Measurements from ENCODE around the gene CCT3. TPM values are rescaled to one million over a fixed set of nuclear protein-coding genes. Genes with fewer than 3 reads are reported as not detected.

Gene CCT3
- total RNA-seq, 2 experiments from 2014 or later, result 344 to 356 TPM

- Mint-ChIP-seq H3K4me3 (no peak overlapping the region), H3K27me3 (no peaks in the 10 kb centered on the region), H3K27ac (no peak overlapping the region), H3K4me1 (ENCODE audit: low read depth) (no peaks in the 10 kb centered on the region), H3K9me3 (no peaks in the 10 kb centered on the region), H3K36me3 (peaks cover 64% of the 10 kb centered on the region)
- POLR2A ChIA-PET, result interaction anchor here (0.6 kb wide), 1 partner anchor 18 kb away, joined by 3 read pairs; no protein-coding TSS in a partner anchor
- CTCF ChIA-PET, result no interaction called here
- no peak for DNase-seq
- intact Hi-C loops (cut with micrococcal nuclease), result no loop called here
Observed at GRCh38 chr1:156268336-156268735, 69.8 kb downstream of the CCT3 start.

GRCh38 chr1:156266051-156266450, 72.0 kb downstream of the CCT3 start:
- CTCF ChIA-PET, result no interaction called here
- no peaks in the 10 kb centered on the region for H3K9me3 Mint-ChIP-seq
- POLR2A ChIA-PET, result no interaction called here
- H3K27me3 Mint-ChIP-seq, result no peaks in the 10 kb centered on the region
- no peak overlapping the region for H3K27ac Mint-ChIP-seq
- no peak for DNase-seq
- intact Hi-C loops (cut with micrococcal nuclease), result no loop called here
- H3K4me3 Mint-ChIP-seq, result no peak overlapping the region
- H3K4me1 Mint-ChIP-seq (ENCODE audit: low read depth), result peaks cover 4% of the 10 kb centered on the region
- H3K36me3 Mint-ChIP-seq, result peaks cover 63% of the 10 kb centered on the region

- intact Hi-C loops (cut with micrococcal nuclease), result no loop called here
- CTCF ChIA-PET, result interaction anchor here (0.9 kb wide), 2 partner anchors 38 to 56 kb away, joined by 3 to 4 read pairs; no protein-coding TSS in a partner anchor
- Mint-ChIP-seq H3K9me3 (no peaks in the 10 kb centered on the region), H3K4me1 (ENCODE audit: low read depth) (peaks cover 4% of the 10 kb centered on the region), H3K27ac (no peak overlapping the region), H3K36me3 (peaks cover 71% of the 10 kb centered on the region), H3K4me3 (no peak overlapping the region), H3K27me3 (no peaks in the 10 kb centered on the region)
- DNase-seq, result no peak
- POLR2A ChIA-PET, result no interaction called here
Observed at GRCh38 chr1:156263288-156263655, 74.8 kb downstream of the CCT3 start.

GRCh38 chr1:156262461-156263287, 75.4 kb downstream of the CCT3 start:
- POLR2A ChIA-PET, result no interaction called here
- DNase-seq, result no peak
- H3K9me3 Mint-ChIP-seq, result no peaks in the 10 kb centered on the region
- no peaks in the 10 kb centered on the region for H3K27me3 Mint-ChIP-seq
- peaks cover 4% of the 10 kb centered on the region for H3K4me1 Mint-ChIP-seq (ENCODE audit: low read depth)
- intact Hi-C loops (cut with micrococcal nuclease), result no loop called here
- H3K4me3 Mint-ChIP-seq, result no peak overlapping the region
- CTCF ChIA-PET, result interaction anchor here (0.9 kb wide), 1 partner anchor 57 kb away, joined by 4 read pairs; no protein-coding TSS in a partner anchor
- peaks cover 72% of the 10 kb centered on the region for H3K36me3 Mint-ChIP-seq
- peak overlapping the region; percentile 8 for H3K27ac Mint-ChIP-seq

GRCh38 chr1:156260896-156261295, 77.2 kb downstream of the CCT3 start:
- Mint-ChIP-seq H3K27ac (no peak overlapping the region), H3K4me3 (no peak overlapping the region), H3K9me3 (no peaks in the 10 kb centered on the region), H3K36me3 (peaks cover 65% of the 10 kb centered on the region), H3K27me3 (no peaks in the 10 kb centered on the region), H3K4me1 (ENCODE audit: low read depth) (peaks cover 4% of the 10 kb centered on the region)
- ChIA-PET CTCF (interaction anchor here (1.3 to 1.6 kb wide), 2 partner anchors 120 to 170 kb away, joined by 4 to 5 read pairs; no protein-coding TSS in a partner anchor), POLR2A (no interaction called here)
- no peak for DNase-seq
- intact Hi-C loops (cut with micrococcal nuclease), result no loop called here

GRCh38 chr1:156259805-156260204, 78.3 kb downstream of the CCT3 start:
- no peak overlapping the region for H3K4me3 Mint-ChIP-seq
- H3K4me1 Mint-ChIP-seq (ENCODE audit: low read depth), result peaks cover 4% of the 10 kb centered on the region
- intact Hi-C loops (cut with micrococcal nuclease), result no loop called here
- ChIA-PET CTCF (interaction anchor here (1.0 to 1.6 kb wide), 3 partner anchors 14 to 169 kb away, joined by 3 to 5 read pairs (median 4); no protein-coding TSS in a partner anchor), POLR2A (no interaction called here)
- H3K9me3 Mint-ChIP-seq, result no peaks in the 10 kb centered on the region
- peaks cover 58% of the 10 kb centered on the region for H3K36me3 Mint-ChIP-seq
- peak overlapping the region; percentile 13 for H3K27ac Mint-ChIP-seq
- DNase-seq, result no peak
- no peaks in the 10 kb centered on the region for H3K27me3 Mint-ChIP-seq

Other genes with a start within 250 kb of the CCT3 start
- gene LMNA, start 223.6 kb downstream of the CCT3 start, total RNA-seq, result 100 to 1,000 TPM; 210 to 211 TPM
- 10 to 100 TPM; 68.2 to 75.1 TPM for gene SEMA4A, start 184.7 kb downstream of the CCT3 start, total RNA-seq
- gene SLC25A44, start 144.2 kb downstream of the CCT3 start, total RNA-seq, result 10 to 100 TPM; 61.3 to 62.2 TPM
- gene PMF1, start 125.3 kb downstream of the CCT3 start, total RNA-seq, result 100 to 1,000 TPM in 1 of 2 experiments, 10 to 100 TPM in 1; 99.5 to 105 TPM
- gene BGLAP, start 96.1 kb downstream of the CCT3 start, total RNA-seq, result 1 to 10 TPM in 1 of 2 experiments, under 1 TPM in 1; 0.90 to 2.3 TPM
- 1 to 10 TPM; 3.9 to 4.0 TPM for gene PAQR6, start 90.2 kb downstream of the CCT3 start, total RNA-seq
- 10 to 100 TPM; 65.1 to 68.0 TPM for gene SMG5, start 55.5 kb downstream of the CCT3 start, total RNA-seq
- 1 to 10 TPM; 6.8 to 9.1 TPM for gene TMEM79, start 54.0 kb downstream of the CCT3 start, total RNA-seq
- 10 to 100 TPM; 13.0 to 14.8 TPM for gene GLMP, start 42.6 kb downstream of the CCT3 start, total RNA-seq
- not detected for gene VHLL, start 39.0 kb downstream of the CCT3 start, total RNA-seq
- gene TSACC, start 234 bp upstream of the CCT3 start, total RNA-seq, result not detected
- gene RHBG, start 30.9 kb upstream of the CCT3 start, total RNA-seq, result not detected
- gene MEF2D, start 162.5 kb upstream of the CCT3 start, total RNA-seq, result 10 to 100 TPM; 35.9 to 39.7 TPM
- gene IQGAP3, start 234.3 kb upstream of the CCT3 start, total RNA-seq, result 10 to 100 TPM; 16.9 to 19.3 TPM
- under 1 TPM; 0.51 to 0.90 TPM for gene TTC24, start 241.4 kb upstream of the CCT3 start, total RNA-seq

Measured in activated CD4-positive, alpha-beta memory T cell treated with anti-CD3 and anti-CD28 coated beads for 36 hours (primary cell).